ENCODE results near the gene PTPN1. TPM values are rescaled to one million over a fixed set of nuclear protein-coding genes. Genes with fewer than 3 reads are reported as not detected.

The PTPN1 gene
- total and polyA plus RNA-seq, 2 of the 13 experiments (the other 11 are each of a cell fraction or from before 2014, with no cell fraction given): 17.7 to 37.2 TPM

DNA sequence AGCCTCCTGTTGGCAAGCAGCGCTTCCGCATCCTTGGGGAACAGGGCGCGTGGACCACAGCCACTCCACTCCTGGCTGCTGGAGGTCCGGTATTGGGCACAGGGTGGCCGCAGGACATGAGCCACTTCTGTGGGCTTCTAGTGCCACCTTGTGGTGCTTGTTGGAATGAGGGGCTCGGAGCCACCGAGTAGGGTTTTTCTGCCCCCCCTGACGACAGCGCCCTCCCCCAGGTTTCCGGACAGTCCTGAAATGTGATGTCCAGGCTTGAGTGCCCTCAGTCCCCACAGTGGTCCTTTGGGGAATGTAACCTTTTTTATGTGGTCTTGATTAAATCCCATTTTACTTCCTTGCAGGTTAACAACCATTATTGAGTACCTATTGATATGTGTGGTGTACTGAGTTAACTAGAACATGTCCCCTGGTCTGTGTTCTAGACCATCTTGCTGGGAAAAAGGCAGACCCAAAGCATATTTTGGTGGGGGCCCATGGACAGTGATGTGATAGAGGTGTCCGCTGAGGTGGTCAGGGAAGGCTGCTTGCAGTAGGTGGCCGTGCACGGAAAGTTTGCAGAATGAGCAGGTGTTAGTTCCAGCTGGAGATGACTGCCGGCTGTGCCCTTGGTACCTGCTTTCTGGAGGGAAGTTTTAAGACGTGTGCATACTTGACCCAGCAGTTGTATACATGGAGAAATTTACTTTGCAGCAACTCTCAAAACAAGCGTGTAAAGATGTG, 70.0 kb downstream of the PTPN1 start (continued):
- no peak for TF ChIP-seq CSRNP2 (CRISPR knock-in tag; conservative IDR thresholded peaks at IDR 0.05; ENCODE audit: low read depth)
- no peak for TF ChIP-seq ZNF556 (CRISPR knock-in tag; IDR thresholded peaks at IDR 0.05; ENCODE audit: borderline replicate concordance)
- peak; percentile 84; the same call in 1 of the 2 replicates for TF ChIP-seq ZNF567 (CRISPR knock-in tag; IDR thresholded peaks at IDR 0.05; ENCODE audit: borderline replicate concordance)
- no peak for TF ChIP-seq NFIB (CRISPR knock-in tag; IDR thresholded peaks at IDR 0.05; ENCODE audit: borderline replicate concordance)
- no peak; the same call in 1 of the 2 replicates for TF ChIP-seq KDM4B (CRISPR knock-in tag; IDR thresholded peaks at IDR 0.05)
- TF ChIP-seq ZNF414 (CRISPR knock-in tag; IDR thresholded peaks at IDR 0.05): no peak
- TF ChIP-seq SMARCC2 (IDR thresholded peaks at IDR 0.05): no peak
- TF ChIP-seq YEATS4 (CRISPR knock-in tag; IDR thresholded peaks at IDR 0.05; ENCODE audit: borderline replicate concordance): no peak
- no peak for TF ChIP-seq RFX1 (IDR thresholded peaks at IDR 0.05)
- TF ChIP-seq XBP1 (CRISPR knock-in tag; IDR thresholded peaks at IDR 0.05): no peak
- no peak for TF ChIP-seq ARNTL (CRISPR knock-in tag; IDR thresholded peaks at IDR 0.05)
- TF ChIP-seq KDM5B (CRISPR knock-in tag; IDR thresholded peaks at IDR 0.05; ENCODE audit: borderline replicate concordance): peak; percentile 90; the same call in 1 of the 2 replicates
- no peak for TF ChIP-seq BCL6 (CRISPR knock-in tag; IDR thresholded peaks at IDR 0.05)
- TF ChIP-seq, protein P1, sequence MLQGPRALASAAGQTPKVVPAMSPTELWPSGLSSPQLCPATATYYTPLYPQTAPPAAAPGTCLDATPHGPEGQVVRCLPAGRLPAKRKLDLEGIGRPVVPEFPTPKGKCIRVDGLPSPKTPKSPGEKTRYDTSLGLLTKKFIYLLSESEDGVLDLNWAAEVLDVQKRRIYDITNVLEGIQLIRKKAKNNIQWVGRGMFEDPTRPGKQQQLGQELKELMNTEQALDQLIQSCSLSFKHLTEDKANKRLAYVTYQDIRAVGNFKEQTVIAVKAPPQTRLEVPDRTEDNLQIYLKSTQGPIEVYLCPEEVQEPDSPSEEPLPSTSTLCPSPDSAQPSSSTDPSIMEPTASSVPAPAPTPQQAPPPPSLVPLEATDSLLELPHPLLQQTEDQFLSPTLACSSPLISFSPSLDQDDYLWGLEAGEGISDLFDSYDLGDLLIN (CRISPR knock-in tag; IDR thresholded peaks at IDR 0.05; ENCODE audit: borderline replicate concordance): no peak
- TF ChIP-seq HOXA7 (CRISPR knock-in tag; IDR thresholded peaks at IDR 0.05): no peak
- no peak for TF ChIP-seq ZMAT3 (CRISPR knock-in tag; conservative IDR thresholded peaks at IDR 0.05)
- TF ChIP-seq, protein P2, sequence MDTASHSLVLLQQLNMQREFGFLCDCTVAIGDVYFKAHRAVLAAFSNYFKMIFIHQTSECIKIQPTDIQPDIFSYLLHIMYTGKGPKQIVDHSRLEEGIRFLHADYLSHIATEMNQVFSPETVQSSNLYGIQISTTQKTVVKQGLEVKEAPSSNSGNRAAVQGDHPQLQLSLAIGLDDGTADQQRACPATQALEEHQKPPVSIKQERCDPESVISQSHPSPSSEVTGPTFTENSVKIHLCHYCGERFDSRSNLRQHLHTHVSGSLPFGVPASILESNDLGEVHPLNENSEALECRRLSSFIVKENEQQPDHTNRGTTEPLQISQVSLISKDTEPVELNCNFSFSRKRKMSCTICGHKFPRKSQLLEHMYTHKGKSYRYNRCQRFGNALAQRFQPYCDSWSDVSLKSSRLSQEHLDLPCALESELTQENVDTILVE (CRISPR knock-in tag; IDR thresholded peaks at IDR 0.05): no peak; the same call in 1 of the 2 replicates
- TF ChIP-seq SRSF1 (optimal IDR thresholded peaks at IDR 0.05; ENCODE audit: low read depth, low read length): peak; percentile 48
- TF ChIP-seq ZNF549 (CRISPR knock-in tag; IDR thresholded peaks at IDR 0.05): no peak
- TF ChIP-seq CENPT (CRISPR knock-in tag; IDR thresholded peaks at IDR 0.05; ENCODE audit: low read depth): no peak
- no peak for TF ChIP-seq ZNF496 (CRISPR knock-in tag; IDR thresholded peaks at IDR 0.05; ENCODE audit: insufficient replicate concordance)
- TF ChIP-seq PHF21A (CRISPR knock-in tag; IDR thresholded peaks at IDR 0.05): no peak
- no peak for TF ChIP-seq TP53 (CRISPR knock-in tag; conservative IDR thresholded peaks at IDR 0.05)
- TF ChIP-seq ZBTB21 (CRISPR knock-in tag; IDR thresholded peaks at IDR 0.05): no peak
- TF ChIP-seq PAX8 (CRISPR knock-in tag; IDR thresholded peaks at IDR 0.05; ENCODE audit: borderline replicate concordance): no peak
- TF ChIP-seq SATB2 (CRISPR knock-in tag; IDR thresholded peaks at IDR 0.05): no peak
